Testis (tissue), 3 donors: ENCODE data around the gene DRAP1. TPM values are rescaled to one million over a fixed set of nuclear protein-coding genes. Genes with fewer than 3 reads are reported as not detected.
A peak's percentile ranks its signal among the peaks of the same experiment; 100 is the strongest.

Experiments used
- DNase-seq: peaks from one replicate; pipeline ENCODE4 v3.0.0-alpha.2; 2019
- H3K27ac ChIP-seq, 2 donors: fragments of 200-600 bp; sonication (generic); one replicate each; pipeline ENCODE4 v1.5.1; 2019
- H3K27me3 ChIP-seq: fragments of 200-600 bp; sonication (generic); one replicate; pipeline ENCODE4 v1.5.1; 2019
- H3K36me3 ChIP-seq: fragments of 200-600 bp; sonication (generic); one replicate; pipeline ENCODE4 v1.5.1; 2017; ENCODE audit warnings: low read depth; ENCODE audit errors: missing control alignments
- H3K4me1 ChIP-seq: fragments of 200-600 bp; sonication (generic); one replicate; pipeline ENCODE4 v1.5.1; 2019
- H3K4me3 ChIP-seq, 2 donors: fragments of 200-600 bp; sonication (generic); one replicate each; pipeline ENCODE4 v1.5.1; 2017 to 2019
- H3K9me3 ChIP-seq: fragments of 200-600 bp; sonication (generic); one replicate; pipeline ENCODE4 v1.5.1; 2017
- POLR2A ChIP-seq: fragments of 450-650 bp; IDR thresholded peaks from one replicate; pipeline ENCODE4 v1.6.1; 2017; ENCODE audit warnings: antibody characterized with exemption, mild to moderate bottlenecking, moderate library complexity
- WGBS, 2 donors: methylation state at CpG; one replicate each; pipeline ENCODE4 v1.1.5; 2018; 5-methylcytosine and 5-hydroxymethylcytosine counted together
- intact Hi-C: fragments of 100-400 bp; cut with DNase I; formaldehyde crosslinking; loops from one replicate; pipeline ENCODE4 v1.15.1; 2023; ENCODE audit warnings: low total_unique reads
- polyA plus RNA-seq: library from polyadenylated mRNA; stranded (reverse); fragments of 350-450 nt; fragmentation: Illumina TruSeq; extraction: RNeasy Lipid Tissue Mini Kit (QIAGEN cat#74804); gene quantifications from one replicate; pipeline ENCODE4 v1.2.3, GENCODE V29; 2014; ENCODE audit warnings: low read depth, low replicate concordance; ENCODE audit not compliant: insufficient read depth
- total RNA-seq, 2 donors: library from RNA; depleted of rRNA; stranded (reverse); fragments of >200 nt; gene quantifications; one replicate each; pipeline ENCODE4 v1.2.3, GENCODE V29; 2016
- TF ChIP-seq, protein P1 (sequence below), 3 experiments: fragments of 450-650 bp in 2 of 3; fragments of 200-600 bp in 1 of 3; sonication (generic) in 1 of 3; IDR thresholded peaks; one replicate each; pipeline ENCODE4 v1.5.1; 2016 to 2019; ENCODE audit warnings: antibody characterized with exemption in 3 of 3, mild to moderate bottlenecking in 2 of 3, moderate library complexity in 1 of 3

DRAP1 gene
- total and polyA plus RNA-seq, 3 donors from 2014 or later = 215 to 304 (median 243) TPM

DNA sequence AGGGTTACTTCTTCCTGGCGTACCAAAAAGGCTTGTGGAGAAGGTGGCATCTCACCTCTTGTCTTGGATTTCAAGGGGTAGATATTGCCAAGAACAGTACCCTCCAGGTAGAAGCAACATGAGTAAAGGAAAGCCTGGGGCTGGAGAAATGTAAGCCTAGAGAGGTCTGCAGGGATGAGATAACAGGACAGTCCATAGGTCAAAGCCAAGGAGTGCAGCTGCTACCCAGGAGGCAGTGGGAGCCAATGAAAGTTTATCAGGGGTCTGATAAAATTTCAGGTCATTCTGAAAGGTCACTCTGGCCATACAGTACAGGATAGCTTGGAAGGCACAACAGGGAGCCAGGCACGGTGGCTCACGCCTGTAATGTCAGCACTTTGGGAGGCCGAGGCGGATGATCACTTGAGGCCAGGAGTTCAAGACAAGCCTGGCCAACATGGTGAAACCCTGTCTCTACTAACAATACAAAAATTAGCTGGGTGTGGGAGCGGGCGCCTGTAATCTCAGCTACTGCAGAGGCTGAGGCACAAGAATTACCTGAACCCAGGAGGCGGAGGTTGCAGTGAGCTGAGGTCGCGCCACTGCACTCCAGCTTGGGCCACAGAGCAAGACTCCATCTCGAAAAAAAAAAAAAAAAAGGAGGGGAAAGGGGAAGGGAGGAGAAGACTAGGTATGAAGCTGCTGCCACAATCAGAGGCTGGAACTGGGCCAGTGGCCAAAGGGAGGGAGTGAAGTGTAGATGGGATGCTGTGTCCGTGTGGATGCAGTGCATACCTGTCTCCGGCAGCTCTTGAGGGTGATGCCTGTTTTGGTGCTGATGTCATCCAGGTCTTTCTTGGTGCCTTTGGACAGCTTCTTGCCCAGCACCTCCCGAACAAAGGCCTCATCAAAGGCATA is 32.2 kb upstream of the DRAP1 start:
- DNase-seq = no peak
- Histone ChIP-seq H3K9me3 (no peaks in the 10 kb centered on the region), H3K27ac (peak overlapping the region in 1 of 2 donors; percentile 97), H3K27me3 (no peaks in the 10 kb centered on the region), H3K4me3 (peak overlapping the region in 1 of 2 donors; percentile 83), H3K36me3 (no peaks in the 10 kb centered on the region), H3K4me1 (peaks cover 26% of the 10 kb centered on the region)
- WGBS, 2 donors = 62 to 72% methylated on average over 14 of the region's 14 CpGs
- TF ChIP-seq, protein P1, sequence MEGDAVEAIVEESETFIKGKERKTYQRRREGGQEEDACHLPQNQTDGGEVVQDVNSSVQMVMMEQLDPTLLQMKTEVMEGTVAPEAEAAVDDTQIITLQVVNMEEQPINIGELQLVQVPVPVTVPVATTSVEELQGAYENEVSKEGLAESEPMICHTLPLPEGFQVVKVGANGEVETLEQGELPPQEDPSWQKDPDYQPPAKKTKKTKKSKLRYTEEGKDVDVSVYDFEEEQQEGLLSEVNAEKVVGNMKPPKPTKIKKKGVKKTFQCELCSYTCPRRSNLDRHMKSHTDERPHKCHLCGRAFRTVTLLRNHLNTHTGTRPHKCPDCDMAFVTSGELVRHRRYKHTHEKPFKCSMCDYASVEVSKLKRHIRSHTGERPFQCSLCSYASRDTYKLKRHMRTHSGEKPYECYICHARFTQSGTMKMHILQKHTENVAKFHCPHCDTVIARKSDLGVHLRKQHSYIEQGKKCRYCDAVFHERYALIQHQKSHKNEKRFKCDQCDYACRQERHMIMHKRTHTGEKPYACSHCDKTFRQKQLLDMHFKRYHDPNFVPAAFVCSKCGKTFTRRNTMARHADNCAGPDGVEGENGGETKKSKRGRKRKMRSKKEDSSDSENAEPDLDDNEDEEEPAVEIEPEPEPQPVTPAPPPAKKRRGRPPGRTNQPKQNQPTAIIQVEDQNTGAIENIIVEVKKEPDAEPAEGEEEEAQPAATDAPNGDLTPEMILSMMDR (IDR thresholded peaks at IDR 0.05) = no peak
- TF ChIP-seq POLR2A = no peak
- intact Hi-C loops = loop anchor here (10.0 kb wide), 1 partner anchor 98 kb away; no protein-coding TSS in a partner anchor

DNA sequence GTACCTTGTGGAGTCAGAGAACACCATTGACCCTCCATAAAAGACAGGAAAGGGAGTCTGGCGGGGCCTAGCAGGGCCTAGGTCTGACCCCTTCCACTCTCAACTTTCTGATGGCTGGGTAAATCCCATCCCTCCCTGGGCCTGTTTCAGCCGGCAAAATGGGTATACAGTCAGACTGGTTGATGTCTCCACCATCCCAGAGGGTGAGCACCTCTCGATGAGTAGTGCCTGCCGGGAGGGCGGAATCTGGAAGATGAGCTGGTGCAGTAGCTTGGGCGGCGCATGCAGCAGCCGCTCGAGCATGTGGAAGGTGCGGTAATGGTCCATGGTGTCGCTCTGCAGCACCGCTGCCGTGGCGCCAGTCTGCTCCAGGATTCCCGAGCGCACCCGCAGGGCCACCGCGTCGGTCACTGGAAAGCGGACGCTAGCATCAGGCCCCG is 31.5 kb upstream of the DRAP1 start:
- Histone ChIP-seq H3K36me3 (no peaks in the 10 kb centered on the region), H3K9me3 (no peaks in the 10 kb centered on the region), H3K4me3 (peak overlapping the region; percentile 73 to 83), H3K27ac (peak overlapping the region; percentile 91 to 97), H3K27me3 (no peaks in the 10 kb centered on the region), H3K4me1 (peaks cover 33% of the 10 kb centered on the region)
- intact Hi-C loops = loop anchor here (10.0 kb wide), 1 partner anchor 97 kb away; no protein-coding TSS in a partner anchor
- no peak for DNase-seq
- 2 to 7% methylated on average over 10 to 23 of the region's 23 CpGs for WGBS, 2 donors
- TF ChIP-seq, protein P1 (IDR thresholded peaks at IDR 0.05) = no peak
- no peak for TF ChIP-seq POLR2A

DNA sequence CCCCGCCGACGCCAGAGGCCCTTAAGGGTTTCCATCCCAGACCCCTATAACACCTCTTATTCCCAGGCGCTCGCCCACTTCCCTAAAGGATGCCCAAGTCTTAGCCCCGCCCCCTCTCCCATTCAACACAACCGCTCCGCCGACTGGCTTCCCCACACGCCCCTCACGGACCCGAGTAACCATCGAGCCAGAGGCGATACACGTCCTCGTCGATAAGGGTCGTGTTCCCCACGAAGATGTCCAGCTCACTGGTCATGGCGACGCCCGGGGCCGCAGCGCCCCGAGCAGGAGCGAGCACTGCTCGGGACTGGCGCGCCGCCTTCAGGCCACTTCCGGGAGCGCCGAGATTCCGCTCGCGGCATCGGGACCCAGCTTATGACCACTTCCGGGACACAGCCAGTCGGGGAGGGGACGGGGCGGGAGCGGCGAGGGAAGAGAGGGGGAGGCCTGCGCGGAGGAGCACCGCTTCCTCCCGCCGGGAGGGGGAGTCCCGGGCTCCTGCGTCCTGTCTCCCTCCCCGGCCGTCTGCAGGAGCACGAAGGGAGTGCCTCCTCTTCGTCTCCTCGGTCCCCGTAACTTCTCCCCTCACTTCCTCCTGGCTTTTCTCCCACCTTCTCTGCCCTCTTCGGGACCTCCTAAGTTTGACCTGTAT is 30.9 kb upstream of the DRAP1 start, which contains the start of gene FIBP:
TSS of gene FIBP (minus strand) at position 309 of the 652 bp plus-strand sequence. CDS start at position 256, 53 bp downstream.
- no peaks in the 10 kb centered on the region for H3K36me3 ChIP-seq
- peak within 1 kb of the TSS; percentile 91 to 97 for H3K27ac ChIP-seq
- no peaks in the 10 kb centered on the region for H3K27me3 ChIP-seq
- peak; percentile 97 for DNase-seq
- intact Hi-C loops = loop anchor here (10.0 kb wide), 1 partner anchor 97 kb away; no protein-coding TSS in a partner anchor
- peaks cover 38% of the 10 kb centered on the region for H3K4me1 ChIP-seq
- no peaks in the 10 kb centered on the region for H3K9me3 ChIP-seq
- 1% methylated on average over 21 to 57 of the region's 57 CpGs for WGBS, 2 donors
- H3K4me3 ChIP-seq = peak within 1 kb of the TSS; percentile 73 to 83
- peak; percentile 67 for TF ChIP-seq POLR2A
- TF ChIP-seq, protein P1 (IDR thresholded peaks at IDR 0.05) = peak; percentile 74 to 93 (median 89)

DNA sequence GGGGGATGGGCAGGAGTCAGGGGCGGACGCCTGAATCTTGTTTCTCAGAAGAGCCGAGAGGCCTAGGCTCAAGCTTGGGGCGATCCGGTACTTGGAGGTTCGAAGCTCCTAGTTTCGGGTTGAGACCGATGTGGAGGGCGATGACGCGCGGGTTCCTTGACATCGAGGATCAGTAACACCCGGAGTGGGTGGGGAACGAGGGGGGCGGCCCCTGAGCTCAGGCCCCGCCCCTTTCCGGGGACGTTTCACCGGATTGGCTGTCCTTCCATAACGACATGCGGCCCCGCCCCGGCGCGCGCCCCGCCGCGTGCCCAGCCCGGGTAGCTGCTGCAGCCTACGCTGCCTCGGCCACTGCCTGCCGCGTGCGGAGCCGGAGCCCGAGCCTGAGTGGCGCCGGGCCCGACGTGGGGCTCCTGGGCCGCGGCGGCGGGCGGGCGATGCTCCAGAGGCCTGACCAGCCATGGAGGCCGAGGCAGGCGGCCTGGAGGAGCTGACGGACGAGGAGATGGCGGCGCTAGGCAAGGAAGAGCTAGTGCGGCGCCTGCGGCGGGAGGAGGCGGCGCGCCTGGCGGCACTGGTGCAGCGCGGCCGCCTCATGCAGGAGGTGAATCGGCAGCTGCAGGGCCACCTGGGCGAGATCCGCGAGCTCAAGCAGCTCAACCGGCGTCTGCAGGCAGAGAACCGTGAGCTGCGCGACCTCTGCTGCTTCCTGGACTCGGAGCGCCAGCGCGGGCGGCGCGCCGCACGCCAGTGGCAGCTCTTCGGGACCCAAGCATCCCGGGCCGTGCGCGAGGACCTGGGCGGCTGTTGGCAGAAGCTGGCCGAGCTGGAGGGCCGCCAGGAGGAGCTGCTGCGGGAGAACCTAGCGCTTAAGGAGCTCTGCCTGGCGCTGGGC is 28.7 kb upstream of the DRAP1 start, which contains the start of gene CCDC85B:
TSS of gene CCDC85B (plus strand) at position 350 of the 895 bp plus-strand sequence. CDS start at position 461, 111 bp downstream.
- Histone ChIP-seq H3K4me1 (peaks cover 44% of the 10 kb centered on the region), H3K27me3 (no peaks in the 10 kb centered on the region), H3K27ac (peak within 1 kb of the TSS; percentile 91 to 97), H3K4me3 (peak within 1 kb of the TSS; percentile 75 to 86), H3K9me3 (no peaks in the 10 kb centered on the region), H3K36me3 (no peaks in the 10 kb centered on the region)
- intact Hi-C loops = no loop called here
- DNase-seq = peak; percentile 99
- 0 to 1% methylated on average over 9 to 81 of the region's 94 CpGs for WGBS, 2 donors
- TF ChIP-seq, protein P1 (IDR thresholded peaks at IDR 0.05) = peak in 1 of 3 experiments; percentile 24
- TF ChIP-seq POLR2A = peak; percentile 78
